Calu3 (cell line): Measurements from ENCODE around the gene GYG1. TPM values are rescaled to one million over a fixed set of nuclear protein-coding genes. Genes with fewer than 3 reads are reported as not detected.
"Not testable (repeated sequence)": the region's sequence is repeated elsewhere in the genome, so short reads cannot be mapped to it uniquely, and the experiment has no call there.

Experiments
- BruUV-seq: library from RNA; stranded (reverse); fragments of 400-500 nt; replicated peaks from 2 replicates; lab custom pipeline; 2021; lab: Mats Ljungman, UMichigan
- CTCF ChIA-PET: fragments of 300-600 bp; sonication (Branson Sonifier 250); formaldehyde crosslinking; loops from one replicate; lab custom pipeline; 2022; ENCODE audit warnings: antibody characterized with exemption; lab: Charles Lee
- DNase-seq: peaks from one replicate; pipeline ENCODE4 v3.0.0; 2022
- H3K27ac Mint-ChIP-seq: one replicate; pipeline ENCODE4 v1.8.0; 2022; ENCODE audit warnings: mixed read lengths; ENCODE audit not compliant: unreplicated experiment
- H3K27me3 Mint-ChIP-seq: one replicate; pipeline ENCODE4 v1.8.0; 2022; ENCODE audit warnings: mixed read lengths; ENCODE audit not compliant: unreplicated experiment
- H3K36me3 Mint-ChIP-seq: one replicate; pipeline ENCODE4 v1.8.0; 2022; ENCODE audit warnings: mild to moderate bottlenecking, moderate library complexity, mixed read lengths; ENCODE audit not compliant: insufficient read depth, unreplicated experiment
- H3K4me1 Mint-ChIP-seq: one replicate; pipeline ENCODE4 v1.8.0; 2022; ENCODE audit warnings: mild to moderate bottlenecking, low read depth, mixed read lengths; ENCODE audit not compliant: unreplicated experiment
- H3K4me3 Mint-ChIP-seq: one replicate; pipeline ENCODE4 v1.8.0; 2022; ENCODE audit warnings: mild to moderate bottlenecking, low read depth, moderate library complexity, mixed read lengths; ENCODE audit not compliant: unreplicated experiment
- H3K9me3 Mint-ChIP-seq: one replicate; pipeline ENCODE4 v1.8.0; 2022; ENCODE audit warnings: low read depth, mixed read lengths; ENCODE audit not compliant: unreplicated experiment
- intact Hi-C: fragments of 100-400 bp; cut with micrococcal nuclease; formaldehyde crosslinking; loops from one replicate; pipeline ENCODE4 v1.10.0; 2022; ENCODE audit not compliant: unreplicated experiment
- total RNA-seq: library from RNA; stranded (reverse); gene quantifications from 2 replicates; pipeline ENCODE4 v1.2.3, GENCODE V29; 2022
- TF ChIP-seq, protein P1 (sequence below): fragments of 200-600 bp; IDR thresholded peaks from one replicate; pipeline ENCODE4 v1.8.0; 2022; ENCODE audit warnings: antibody characterized with exemption; ENCODE audit not compliant: unreplicated experiment

GYG1 gene
- total RNA-seq, 1 experiment from 2014 or later: 49.2 TPM

DNA sequence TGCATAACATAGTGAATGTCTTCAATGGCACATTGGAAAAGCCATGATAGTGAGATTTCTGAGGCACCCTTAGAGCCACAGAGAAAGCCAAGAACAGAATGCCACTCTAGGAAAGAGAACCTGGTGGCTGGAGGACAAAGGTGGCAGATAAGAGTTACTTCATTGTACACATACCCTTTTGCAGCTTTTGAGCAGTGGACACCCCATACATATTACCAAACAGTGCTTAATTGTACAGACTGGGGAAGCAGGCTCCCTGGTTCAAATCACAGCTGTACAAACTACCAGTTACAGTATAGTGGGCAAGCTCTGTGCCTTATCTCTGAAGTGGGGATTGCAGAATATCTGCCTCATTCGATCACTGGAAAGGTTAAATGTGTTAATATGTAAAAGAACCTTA, 10.1 kb upstream of the GYG1 start:
- Mint-ChIP-seq H3K9me3 (peaks cover 5% of the 10 kb centered on the region), H3K4me3 (no peak overlapping the region), H3K4me1 (no peaks in the 10 kb centered on the region), H3K27ac (no peak overlapping the region), H3K27me3 (peaks cover 19% of the 10 kb centered on the region), H3K36me3 (no peaks in the 10 kb centered on the region)
- TF ChIP-seq, protein P1, sequence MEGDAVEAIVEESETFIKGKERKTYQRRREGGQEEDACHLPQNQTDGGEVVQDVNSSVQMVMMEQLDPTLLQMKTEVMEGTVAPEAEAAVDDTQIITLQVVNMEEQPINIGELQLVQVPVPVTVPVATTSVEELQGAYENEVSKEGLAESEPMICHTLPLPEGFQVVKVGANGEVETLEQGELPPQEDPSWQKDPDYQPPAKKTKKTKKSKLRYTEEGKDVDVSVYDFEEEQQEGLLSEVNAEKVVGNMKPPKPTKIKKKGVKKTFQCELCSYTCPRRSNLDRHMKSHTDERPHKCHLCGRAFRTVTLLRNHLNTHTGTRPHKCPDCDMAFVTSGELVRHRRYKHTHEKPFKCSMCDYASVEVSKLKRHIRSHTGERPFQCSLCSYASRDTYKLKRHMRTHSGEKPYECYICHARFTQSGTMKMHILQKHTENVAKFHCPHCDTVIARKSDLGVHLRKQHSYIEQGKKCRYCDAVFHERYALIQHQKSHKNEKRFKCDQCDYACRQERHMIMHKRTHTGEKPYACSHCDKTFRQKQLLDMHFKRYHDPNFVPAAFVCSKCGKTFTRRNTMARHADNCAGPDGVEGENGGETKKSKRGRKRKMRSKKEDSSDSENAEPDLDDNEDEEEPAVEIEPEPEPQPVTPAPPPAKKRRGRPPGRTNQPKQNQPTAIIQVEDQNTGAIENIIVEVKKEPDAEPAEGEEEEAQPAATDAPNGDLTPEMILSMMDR: no peak
- CTCF ChIA-PET: interaction anchor here (1.0 kb wide), 1 partner anchor 22 kb away, joined by 3 read pairs; no protein-coding TSS in a partner anchor
- DNase-seq: no peak
- intact Hi-C loops: no loop called here
- no TSS peak for BruUV-seq

DNA sequence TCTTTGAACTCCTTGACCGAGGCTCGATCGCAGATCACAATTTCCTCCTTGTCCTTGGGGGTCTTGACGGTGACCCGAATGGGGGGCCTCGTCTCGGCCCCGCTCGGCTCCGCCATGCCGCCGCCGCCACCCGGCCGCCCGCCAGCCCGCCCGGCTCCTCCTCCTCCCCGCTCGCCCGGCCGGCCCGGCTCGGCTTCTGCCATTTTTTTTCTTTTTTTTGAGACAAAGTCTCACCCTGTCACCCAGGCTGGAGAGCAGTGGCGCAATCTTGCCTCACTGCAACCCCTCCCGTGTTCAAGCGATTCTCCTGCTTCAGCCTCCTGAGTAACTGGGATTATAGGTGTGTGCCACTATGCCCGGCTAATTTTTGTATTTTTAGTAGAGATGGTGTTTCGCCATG, 3.8 kb upstream of the GYG1 start:
- H3K4me1 Mint-ChIP-seq, H3K9me3 Mint-ChIP-seq, intact Hi-C loops, H3K4me3 Mint-ChIP-seq, BruUV-seq, CTCF ChIA-PET, H3K27ac Mint-ChIP-seq, DNase-seq: not testable (repeated sequence)
- Mint-ChIP-seq H3K27me3 (peaks cover 24% of the 10 kb centered on the region), H3K36me3 (peaks cover 17% of the 10 kb centered on the region)

DNA sequence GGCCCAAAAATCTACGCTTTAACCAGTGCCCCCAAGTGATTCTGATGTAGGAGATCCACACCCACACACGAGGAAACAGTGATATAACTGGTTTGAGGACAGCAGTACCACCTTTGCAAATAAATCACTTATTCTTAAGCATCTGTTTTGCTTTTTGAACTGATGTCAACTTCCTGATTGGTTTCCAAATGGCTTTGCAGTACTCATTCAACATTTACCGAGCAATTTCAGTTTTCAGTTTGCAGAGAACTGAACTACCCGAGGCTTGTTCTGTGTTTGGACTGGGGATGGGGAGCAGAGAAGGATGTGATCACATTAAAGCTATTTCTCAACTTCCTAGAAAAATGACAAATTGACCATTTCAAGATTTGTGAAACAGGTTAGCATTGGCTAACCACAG, 1.1 kb upstream of the GYG1 start:
- H3K27ac Mint-ChIP-seq: no peak overlapping the region
- H3K27me3 Mint-ChIP-seq: peaks cover 16% of the 10 kb centered on the region
- peaks cover 18% of the 10 kb centered on the region for H3K36me3 Mint-ChIP-seq
- H3K9me3 Mint-ChIP-seq: no peaks in the 10 kb centered on the region
- intact Hi-C loops: no loop called here
- peaks cover 17% of the 10 kb centered on the region for H3K4me1 Mint-ChIP-seq
- CTCF ChIA-PET: interaction anchor here (2.8 kb wide), 1 partner anchor 35 kb away, joined by 22 read pairs; no protein-coding TSS in a partner anchor
- no peak for DNase-seq
- BruUV-seq: no TSS peak
- H3K4me3 Mint-ChIP-seq: no peak overlapping the region
- TF ChIP-seq, protein P1: no peak

DNA sequence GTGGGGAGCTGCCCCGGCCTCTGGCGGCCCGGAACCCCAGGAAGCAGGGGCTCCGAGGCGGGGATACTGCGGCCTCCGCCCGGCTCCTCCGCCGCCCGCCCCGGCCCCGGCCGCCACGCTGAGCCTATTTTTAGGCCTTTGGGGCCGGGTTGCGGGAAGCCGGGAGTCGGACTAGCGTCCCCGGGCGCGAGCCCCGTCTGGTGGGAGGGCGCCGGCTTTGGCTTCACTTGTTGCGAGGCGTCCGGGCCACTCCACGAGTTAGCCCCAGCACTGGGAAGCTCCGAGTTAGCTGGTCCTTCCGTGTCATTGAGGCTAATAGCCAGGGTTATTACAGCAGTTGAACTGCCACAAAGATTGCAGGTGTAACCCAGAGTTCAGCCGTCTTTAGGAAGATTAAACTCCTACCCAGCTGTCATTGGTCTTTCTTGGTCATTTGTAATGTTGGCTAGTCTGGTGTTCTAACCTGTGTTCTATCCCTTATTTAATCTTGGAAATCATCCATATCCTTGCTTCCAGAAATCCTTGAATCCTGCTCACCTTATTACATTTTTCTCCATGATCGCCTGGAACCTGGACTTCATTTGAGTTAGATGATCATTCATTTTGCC, 791 bp downstream of the GYG1 start:
- intact Hi-C loops: loop anchor here (2.0 kb wide), 1 partner anchor 37 kb away; no protein-coding TSS in a partner anchor
- Mint-ChIP-seq H3K27me3 (no peaks in the 10 kb centered on the region), H3K36me3 (peaks cover 18% of the 10 kb centered on the region), H3K9me3 (no peaks in the 10 kb centered on the region), H3K4me3 (peak overlapping the region; percentile 97), H3K27ac (peak overlapping the region; percentile 67), H3K4me1 (peaks cover 17% of the 10 kb centered on the region)
- peak; percentile 68 for DNase-seq
- TF ChIP-seq, protein P1: no peak
- no TSS peak for BruUV-seq
- CTCF ChIA-PET: interaction anchor here (0.8 to 2.8 kb wide), 6 partner anchors 10 to 125 kb away, joined by 3 to 22 read pairs (median 3); no protein-coding TSS in a partner anchor
